DOHH2 (cell line): ENCODE measurements around the gene WNT7A.

ENCODE experiments used
- CTCF ChIP-seq: fragments of 200-600 bp; sonication (generic); IDR thresholded peaks from one replicate; pipeline ENCODE4 v1.5.1; 2014; ENCODE audit warnings: antibody characterized with exemption, mild to moderate bottlenecking, low read depth, low read length; ENCODE audit not compliant: poor library complexity, severe bottlenecking
- EZH2phosphoT487 ChIP-seq: fragments of 200-600 bp; sonication (generic); IDR thresholded peaks from 2 replicates; pipeline ENCODE4 v1.6.1; 2017; ENCODE audit warnings: borderline replicate concordance, mild to moderate bottlenecking, antibody characterized with exemption, low read length, moderate library complexity, mixed read lengths

DNA sequence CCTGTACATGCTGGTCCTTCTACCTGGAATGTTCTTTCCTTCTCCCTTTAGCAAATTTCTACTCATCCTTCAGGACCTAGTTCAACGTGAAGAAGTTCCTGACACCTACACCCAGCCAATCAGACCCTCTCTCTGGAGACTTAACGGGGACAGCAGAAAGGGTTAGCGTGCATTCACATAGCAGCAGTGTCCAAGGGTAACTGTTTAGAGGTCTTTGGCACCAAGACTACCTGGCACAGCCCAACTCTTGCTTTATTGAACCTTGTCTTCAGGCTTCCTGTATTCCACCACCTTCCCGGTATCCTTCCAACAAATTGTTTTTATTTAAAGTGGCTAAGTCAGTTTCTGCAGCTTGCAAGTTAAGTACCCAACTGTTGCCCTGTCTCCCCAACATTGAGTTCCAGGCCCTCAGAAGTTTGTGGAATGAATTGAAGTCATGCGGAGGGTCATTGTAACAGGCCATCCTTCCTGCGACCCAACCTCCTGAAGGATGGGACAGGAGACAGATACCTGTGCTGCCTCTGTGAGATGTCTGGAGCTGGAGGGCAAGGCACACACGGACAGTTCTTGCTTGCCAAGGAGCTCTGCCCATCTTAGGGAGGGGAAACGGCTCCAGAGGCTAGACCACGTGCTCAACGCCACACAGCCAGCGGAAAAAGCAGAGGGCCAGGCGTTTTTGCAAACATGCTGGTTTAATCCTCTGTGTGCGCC is 14.4 kb upstream of the WNT7A start:
- TF ChIP-seq CTCF (no peak), EZH2phosphoT487 (no peak)
